Activated CD8-positive, alpha-beta T cell treated with anti-CD3 and anti-CD28 coated beads for 36 hours (primary cell): ENCODE results near the gene HSDL2. TPM values are rescaled to one million over a fixed set of nuclear protein-coding genes. Genes with fewer than 3 reads are reported as not detected.

ENCODE experiments used
- ATAC-seq: fragments of 200-7000 bp; cut with Tn5 transposase; one replicate; pipeline ENCODE4 v1.10.0; 2021; ENCODE audit warnings: mild to moderate bottlenecking, moderate library complexity
- CTCF ChIA-PET: fragments of 350-600 bp; sonication (Branson Sonifier 250); formaldehyde crosslinking; loops from one replicate; lab custom pipeline; 2021; ENCODE audit warnings: antibody characterized with exemption; lab: Charles Lee
- POLR2A ChIA-PET: fragments of 350-600 bp; sonication (Branson Sonifier 250); formaldehyde crosslinking; loops from one replicate; lab custom pipeline; 2021; ENCODE audit warnings: antibody characterized with exemption; lab: Charles Lee
- DNase-seq: peaks from one replicate; pipeline ENCODE4 v3.0.0-alpha.2; 2020
- H3K27ac Mint-ChIP-seq: one replicate; pipeline ENCODE4 v1.8.0; 2021; ENCODE audit warnings: mild to moderate bottlenecking, mixed read lengths
- H3K27me3 Mint-ChIP-seq: one replicate; pipeline ENCODE4 v1.8.0; 2021; ENCODE audit warnings: mixed read lengths
- H3K36me3 Mint-ChIP-seq: one replicate; pipeline ENCODE4 v1.8.0; 2021; ENCODE audit warnings: low read depth, mixed read lengths
- H3K4me1 Mint-ChIP-seq: one replicate; pipeline ENCODE4 v1.8.0; 2021; ENCODE audit warnings: low read depth, mixed read lengths
- H3K4me3 Mint-ChIP-seq: one replicate; pipeline ENCODE4 v1.8.0; 2021; ENCODE audit warnings: mild to moderate bottlenecking, moderate library complexity, mixed read lengths
- H3K9me3 Mint-ChIP-seq: one replicate; pipeline ENCODE4 v1.8.0; 2021; ENCODE audit warnings: mixed read lengths
- intact Hi-C: fragments of 100-400 bp; cut with micrococcal nuclease; formaldehyde crosslinking; loops from one replicate; pipeline ENCODE4 v1.10.0; 2022
- total RNA-seq, 2 experiments: library from RNA; stranded (reverse); gene quantifications; one replicate each; pipeline ENCODE4 v1.2.3, GENCODE V29; 2021
- TF ChIP-seq, protein P1 (sequence below): fragments of 200-600 bp; IDR thresholded peaks from one replicate; pipeline ENCODE4 v1.8.0; 2022; ENCODE audit warnings: antibody characterized with exemption, mild to moderate bottlenecking

The HSDL2 gene
- total RNA-seq, 2 experiments from 2014 or later = 24.5 to 25.3 TPM

GRCh38 chr9:112377087-112377486, 2.8 kb upstream of the HSDL2 start:
- TF ChIP-seq, protein P1, sequence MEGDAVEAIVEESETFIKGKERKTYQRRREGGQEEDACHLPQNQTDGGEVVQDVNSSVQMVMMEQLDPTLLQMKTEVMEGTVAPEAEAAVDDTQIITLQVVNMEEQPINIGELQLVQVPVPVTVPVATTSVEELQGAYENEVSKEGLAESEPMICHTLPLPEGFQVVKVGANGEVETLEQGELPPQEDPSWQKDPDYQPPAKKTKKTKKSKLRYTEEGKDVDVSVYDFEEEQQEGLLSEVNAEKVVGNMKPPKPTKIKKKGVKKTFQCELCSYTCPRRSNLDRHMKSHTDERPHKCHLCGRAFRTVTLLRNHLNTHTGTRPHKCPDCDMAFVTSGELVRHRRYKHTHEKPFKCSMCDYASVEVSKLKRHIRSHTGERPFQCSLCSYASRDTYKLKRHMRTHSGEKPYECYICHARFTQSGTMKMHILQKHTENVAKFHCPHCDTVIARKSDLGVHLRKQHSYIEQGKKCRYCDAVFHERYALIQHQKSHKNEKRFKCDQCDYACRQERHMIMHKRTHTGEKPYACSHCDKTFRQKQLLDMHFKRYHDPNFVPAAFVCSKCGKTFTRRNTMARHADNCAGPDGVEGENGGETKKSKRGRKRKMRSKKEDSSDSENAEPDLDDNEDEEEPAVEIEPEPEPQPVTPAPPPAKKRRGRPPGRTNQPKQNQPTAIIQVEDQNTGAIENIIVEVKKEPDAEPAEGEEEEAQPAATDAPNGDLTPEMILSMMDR = no peak
- no peak for DNase-seq
- Mint-ChIP-seq H3K36me3 (no peaks in the 10 kb centered on the region), H3K4me3 (no peak overlapping the region), H3K27me3 (no peaks in the 10 kb centered on the region), H3K9me3 (peaks cover 1% of the 10 kb centered on the region), H3K27ac (no peak overlapping the region), H3K4me1 (peaks cover 28% of the 10 kb centered on the region)
- intact Hi-C loops = loop anchor here (5.0 to 10.0 kb wide), 2 partner anchors 280 to 328 kb away; no protein-coding TSS in a partner anchor
- ChIA-PET POLR2A (no interaction called here), CTCF (interaction anchor here (6.2 kb wide), 1 partner anchor 16 kb away, joined by 55 read pairs; no protein-coding TSS in a partner anchor)
- no peak for ATAC-seq

GRCh38 chr9:112377684-112378327, 2.1 kb upstream of the HSDL2 start:
- Mint-ChIP-seq H3K9me3 (peaks cover 1% of the 10 kb centered on the region), H3K4me3 (peak overlapping the region; percentile 87), H3K36me3 (no peaks in the 10 kb centered on the region), H3K4me1 (peaks cover 31% of the 10 kb centered on the region), H3K27me3 (no peaks in the 10 kb centered on the region), H3K27ac (no peak overlapping the region)
- intact Hi-C loops = loop anchor here (5.0 to 10.0 kb wide), 2 partner anchors 281 to 327 kb away; no protein-coding TSS in a partner anchor
- CTCF ChIA-PET = interaction anchor here (6.2 kb wide), 1 partner anchor 17 kb away, joined by 55 read pairs; no protein-coding TSS in a partner anchor
- TF ChIP-seq, protein P1 = no peak
- no peak for ATAC-seq
- POLR2A ChIA-PET = no interaction called here
- DNase-seq = no peak

GRCh38 chr9:112378328-112379176, 1.4 kb upstream of the HSDL2 start:
- TF ChIP-seq, protein P1 = no peak
- H3K36me3 Mint-ChIP-seq = no peaks in the 10 kb centered on the region
- no peak for ATAC-seq
- CTCF ChIA-PET = interaction anchor here (1.0 to 6.2 kb wide), 6 partner anchors 12 to 377 kb away, joined by 3 to 55 read pairs (median 4); partner anchors contain the start of gene PTBP3
- no peaks in the 10 kb centered on the region for H3K27me3 Mint-ChIP-seq
- H3K27ac Mint-ChIP-seq = peak overlapping the region; percentile 98
- peaks cover 1% of the 10 kb centered on the region for H3K9me3 Mint-ChIP-seq
- intact Hi-C loops = loop anchor here (5.0 to 10.0 kb wide), 2 partner anchors 281 to 326 kb away; no protein-coding TSS in a partner anchor
- peak; percentile 54 for DNase-seq
- peaks cover 31% of the 10 kb centered on the region for H3K4me1 Mint-ChIP-seq
- H3K4me3 Mint-ChIP-seq = peak overlapping the region; percentile 87
- POLR2A ChIA-PET = interaction anchor here (0.6 to 2.7 kb wide), 9 partner anchors 16 to 842 kb away, joined by 3 to 13 read pairs (median 4); partner anchors contain the start of genes KIAA1958 and PTBP3

DNA sequence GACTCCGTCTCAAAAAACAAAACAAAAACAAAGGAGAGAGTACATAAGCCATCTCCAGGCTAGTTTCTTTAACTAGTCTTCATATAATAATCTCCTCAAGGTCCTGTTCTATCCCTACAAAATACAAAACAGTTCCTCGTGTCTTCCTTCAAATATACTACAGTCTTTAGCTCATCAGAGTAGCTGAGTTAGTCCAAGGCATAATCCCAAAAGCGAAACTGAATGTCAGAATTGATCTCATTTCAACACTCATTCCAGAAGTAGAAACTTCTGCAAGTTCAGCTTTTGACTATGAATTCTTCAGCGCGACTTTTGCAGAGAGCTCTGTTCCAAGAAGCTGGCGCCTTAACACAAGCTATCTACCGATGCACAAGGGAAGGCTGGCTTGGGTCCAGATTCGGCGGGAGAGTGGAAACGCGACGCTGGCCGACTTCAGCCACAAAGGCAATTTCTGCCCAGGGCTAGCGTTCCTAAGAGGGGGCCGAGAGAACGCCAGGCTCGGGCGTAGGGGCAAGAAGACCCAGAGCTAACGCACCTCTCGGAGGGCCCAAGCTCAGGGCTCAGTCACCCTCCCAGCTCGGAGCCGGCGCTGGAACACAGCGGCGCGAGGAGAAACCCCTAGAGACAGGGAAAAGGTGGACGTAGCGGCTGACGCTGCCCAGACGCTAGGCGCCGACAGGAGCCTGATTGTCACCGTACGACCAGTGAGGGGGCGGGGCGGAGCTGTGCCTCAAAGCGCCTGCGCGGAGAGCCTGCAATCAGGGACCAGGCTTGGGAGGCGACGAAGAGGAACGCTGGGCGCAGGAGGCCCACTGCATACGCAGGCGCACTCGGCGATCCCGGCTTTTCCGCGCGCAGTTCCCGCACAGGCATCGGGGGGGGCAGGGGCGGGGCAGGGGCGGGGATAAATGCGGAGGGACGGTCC, 469 bp upstream of the HSDL2 start:
- Mint-ChIP-seq H3K4me1 (peaks cover 32% of the 10 kb centered on the region), H3K36me3 (no peaks in the 10 kb centered on the region), H3K27ac (peak overlapping the region; percentile 98), H3K4me3 (peak overlapping the region; percentile 87), H3K27me3 (no peaks in the 10 kb centered on the region), H3K9me3 (peaks cover 1% of the 10 kb centered on the region)
- TF ChIP-seq, protein P1 = no peak
- ATAC-seq (peak; percentile 94), DNase-seq (peak; percentile 99)
- ChIA-PET CTCF (interaction anchor here (0.6 to 6.2 kb wide), 13 partner anchors 13 to 732 kb away, joined by 3 to 55 read pairs (median 3); partner anchors contain the start of genes INIP and PTBP3), POLR2A (interaction anchor here (0.7 to 2.7 kb wide), 15 partner anchors 13 to 717 kb away, joined by 3 to 13 read pairs (median 4); partner anchors contain the start of genes KIAA1958, PTBP3 and UGCG)
- intact Hi-C loops = loop anchor here (5.0 to 10.0 kb wide), 2 partner anchors 282 to 325 kb away; no protein-coding TSS in a partner anchor
